ENCODE measurements around the gene ASB10.

ASB10 gene

GRCh38 chr7:151211155-151211772, 24.2 kb upstream of the ASB10 start:
- Histone ChIP-seq H3K27me3 (ENCODE audit: control insufficient read depth in 1 of 2, insufficient read depth in 2 of 2, low read length in 2 of 2) (peaks cover 0 to 3% of the 10 kb centered on the region in 2 donors), H3K9ac (ENCODE audit: low read depth in 1 of 2, low read length in 2 of 2) (no peak overlapping the region), H3K4me3 (ENCODE audit: low read depth in 1 of 2, low read length in 2 of 2) (no peak overlapping the region), H3K36me3 (ENCODE audit: control insufficient read depth in 1 of 2, insufficient read depth in 2 of 2, low read length in 2 of 2) (peaks cover 18 to 32% of the 10 kb centered on the region in 2 donors), H3K27ac (ENCODE audit: low read depth, low read length) (no peak overlapping the region), H3K4me1 (ENCODE audit: control insufficient read depth in 1 of 2, insufficient read depth in 2 of 2, low read length in 2 of 2) (no peaks in the 10 kb centered on the region), H3K9me3 (ENCODE audit: control insufficient read depth in 1 of 2, low read length in 2 of 2) (no peaks in the 10 kb centered on the region)

GRCh38 chr7:151210087-151210854, 23.2 kb upstream of the ASB10 start, which contains the start of gene H2BK1:
H2BK1 (minus strand) TSS chr7:151210488; CDS start chr7:151210318, 170 bp downstream.
- H3K4me3 ChIP-seq (ENCODE audit: low read depth in 1 of 2, low read length in 2 of 2), result no peak within 1 kb of the TSS
- H3K9me3 ChIP-seq (ENCODE audit: control insufficient read depth in 1 of 2, low read length in 2 of 2), result no peaks in the 10 kb centered on the region
- H3K27me3 ChIP-seq (ENCODE audit: control insufficient read depth in 1 of 2, insufficient read depth in 2 of 2, low read length in 2 of 2), result peaks cover 3 to 8% of the 10 kb centered on the region in 2 donors
- H3K36me3 ChIP-seq (ENCODE audit: control insufficient read depth in 1 of 2, insufficient read depth in 2 of 2, low read length in 2 of 2), result peaks cover 11 to 23% of the 10 kb centered on the region in 2 donors
- H3K27ac ChIP-seq (ENCODE audit: low read depth, low read length), result no peak within 1 kb of the TSS
- H3K4me1 ChIP-seq (ENCODE audit: control insufficient read depth in 1 of 2, insufficient read depth in 2 of 2, low read length in 2 of 2), result no peaks in the 10 kb centered on the region
- H3K9ac ChIP-seq (ENCODE audit: low read depth in 1 of 2, low read length in 2 of 2), result no peak within 1 kb of the TSS

GRCh38 chr7:151209588-151209987, 22.5 kb upstream of the ASB10 start:
- no peaks in the 10 kb centered on the region for H3K4me1 ChIP-seq (ENCODE audit: control insufficient read depth in 1 of 2, insufficient read depth in 2 of 2, low read length in 2 of 2)
- H3K9ac ChIP-seq (ENCODE audit: low read depth in 1 of 2, low read length in 2 of 2), result no peak overlapping the region
- peaks cover 8 to 12% of the 10 kb centered on the region in 2 donors for H3K27me3 ChIP-seq (ENCODE audit: control insufficient read depth in 1 of 2, insufficient read depth in 2 of 2, low read length in 2 of 2)
- H3K9me3 ChIP-seq (ENCODE audit: control insufficient read depth in 1 of 2, low read length in 2 of 2), result no peaks in the 10 kb centered on the region
- H3K27ac ChIP-seq (ENCODE audit: low read depth, low read length), result no peak overlapping the region
- no peak overlapping the region for H3K4me3 ChIP-seq (ENCODE audit: low read depth in 1 of 2, low read length in 2 of 2)
- peaks cover 11 to 17% of the 10 kb centered on the region in 2 donors for H3K36me3 ChIP-seq (ENCODE audit: control insufficient read depth in 1 of 2, insufficient read depth in 2 of 2, low read length in 2 of 2)

- Histone ChIP-seq H3K9ac (ENCODE audit: low read depth in 1 of 2, low read length in 2 of 2) (no peak overlapping the region), H3K9me3 (ENCODE audit: control insufficient read depth in 1 of 2, low read length in 2 of 2) (no peaks in the 10 kb centered on the region)
Measured at GRCh38 chr7:151208253-151208862, 21.3 kb upstream of the ASB10 start.

GRCh38 chr7:151207804-151208203, 20.8 kb upstream of the ASB10 start:
- H3K9me3 ChIP-seq (ENCODE audit: control insufficient read depth in 1 of 2, low read length in 2 of 2), result no peaks in the 10 kb centered on the region
- H3K36me3 ChIP-seq (ENCODE audit: control insufficient read depth in 1 of 2, insufficient read depth in 2 of 2, low read length in 2 of 2), result peaks cover 0 to under 1% of the 10 kb centered on the region in 2 donors
- H3K4me1 ChIP-seq (ENCODE audit: control insufficient read depth in 1 of 2, insufficient read depth in 2 of 2, low read length in 2 of 2), result no peaks in the 10 kb centered on the region
- H3K27ac ChIP-seq (ENCODE audit: low read depth, low read length), result no peak overlapping the region
- H3K9ac ChIP-seq (ENCODE audit: low read depth in 1 of 2, low read length in 2 of 2), result no peak overlapping the region
- no peak overlapping the region for H3K4me3 ChIP-seq (ENCODE audit: low read depth in 1 of 2, low read length in 2 of 2)
- peaks cover 9 to 12% of the 10 kb centered on the region in 2 donors for H3K27me3 ChIP-seq (ENCODE audit: control insufficient read depth in 1 of 2, insufficient read depth in 2 of 2, low read length in 2 of 2)

More at GRCh38 chr7:151208253-151208862, 21.3 kb upstream of the ASB10 start:
- H3K27me3 ChIP-seq (ENCODE audit: control insufficient read depth in 1 of 2, insufficient read depth in 2 of 2, low read length in 2 of 2), result peaks cover 9 to 12% of the 10 kb centered on the region in 2 donors
- H3K4me3 ChIP-seq (ENCODE audit: low read depth in 1 of 2, low read length in 2 of 2), result no peak overlapping the region
- H3K4me1 ChIP-seq (ENCODE audit: control insufficient read depth in 1 of 2, insufficient read depth in 2 of 2, low read length in 2 of 2), result no peaks in the 10 kb centered on the region
- peaks cover 0 to 6% of the 10 kb centered on the region in 2 donors for H3K36me3 ChIP-seq (ENCODE audit: control insufficient read depth in 1 of 2, insufficient read depth in 2 of 2, low read length in 2 of 2)
- no peak overlapping the region for H3K27ac ChIP-seq (ENCODE audit: low read depth, low read length)

- peaks cover 9 to 12% of the 10 kb centered on the region in 2 donors for H3K27me3 ChIP-seq (ENCODE audit: control insufficient read depth in 1 of 2, insufficient read depth in 2 of 2, low read length in 2 of 2)
- H3K9ac ChIP-seq (ENCODE audit: low read depth in 1 of 2, low read length in 2 of 2), result no peak overlapping the region
- no peak overlapping the region for H3K4me3 ChIP-seq (ENCODE audit: low read depth in 1 of 2, low read length in 2 of 2)
- no peaks in the 10 kb centered on the region for H3K9me3 ChIP-seq (ENCODE audit: control insufficient read depth in 1 of 2, low read length in 2 of 2)
- no peaks in the 10 kb centered on the region for H3K4me1 ChIP-seq (ENCODE audit: control insufficient read depth in 1 of 2, insufficient read depth in 2 of 2, low read length in 2 of 2)
- no peaks in the 10 kb centered on the region for H3K36me3 ChIP-seq (ENCODE audit: control insufficient read depth in 1 of 2, insufficient read depth in 2 of 2, low read length in 2 of 2)
- H3K27ac ChIP-seq (ENCODE audit: low read depth, low read length), result no peak overlapping the region
Measured at GRCh38 chr7:151207315-151207714, 20.3 kb upstream of the ASB10 start.

GRCh38 chr7:151206914-151207313, 19.9 kb upstream of the ASB10 start:
- H3K36me3 ChIP-seq (ENCODE audit: control insufficient read depth in 1 of 2, insufficient read depth in 2 of 2, low read length in 2 of 2), result no peaks in the 10 kb centered on the region
- H3K27ac ChIP-seq (ENCODE audit: low read depth, low read length), result no peak overlapping the region
- peaks cover 9 to 12% of the 10 kb centered on the region in 2 donors for H3K27me3 ChIP-seq (ENCODE audit: control insufficient read depth in 1 of 2, insufficient read depth in 2 of 2, low read length in 2 of 2)
- no peak overlapping the region for H3K9ac ChIP-seq (ENCODE audit: low read depth in 1 of 2, low read length in 2 of 2)
- H3K4me1 ChIP-seq (ENCODE audit: control insufficient read depth in 1 of 2, insufficient read depth in 2 of 2, low read length in 2 of 2), result no peaks in the 10 kb centered on the region
- no peaks in the 10 kb centered on the region for H3K9me3 ChIP-seq (ENCODE audit: control insufficient read depth in 1 of 2, low read length in 2 of 2)
- no peak overlapping the region for H3K4me3 ChIP-seq (ENCODE audit: low read depth in 1 of 2, low read length in 2 of 2)

- H3K9ac ChIP-seq (ENCODE audit: low read depth in 1 of 2, low read length in 2 of 2), result no peak overlapping the region
- H3K9me3 ChIP-seq (ENCODE audit: control insufficient read depth in 1 of 2, low read length in 2 of 2), result no peaks in the 10 kb centered on the region
- H3K27me3 ChIP-seq (ENCODE audit: control insufficient read depth in 1 of 2, insufficient read depth in 2 of 2, low read length in 2 of 2), result peaks cover 9 to 12% of the 10 kb centered on the region in 2 donors
- no peaks in the 10 kb centered on the region for H3K4me1 ChIP-seq (ENCODE audit: control insufficient read depth in 1 of 2, insufficient read depth in 2 of 2, low read length in 2 of 2)
- H3K36me3 ChIP-seq (ENCODE audit: control insufficient read depth in 1 of 2, insufficient read depth in 2 of 2, low read length in 2 of 2), result no peaks in the 10 kb centered on the region
- H3K4me3 ChIP-seq (ENCODE audit: low read depth in 1 of 2, low read length in 2 of 2), result no peak overlapping the region
- no peak overlapping the region for H3K27ac ChIP-seq (ENCODE audit: low read depth, low read length)
Measured at GRCh38 chr7:151205730-151206129, 18.7 kb upstream of the ASB10 start.

- no peaks in the 10 kb centered on the region for H3K9me3 ChIP-seq (ENCODE audit: control insufficient read depth in 1 of 2, low read length in 2 of 2)
- no peak overlapping the region for H3K4me3 ChIP-seq (ENCODE audit: low read depth in 1 of 2, low read length in 2 of 2)
- no peaks in the 10 kb centered on the region for H3K4me1 ChIP-seq (ENCODE audit: control insufficient read depth in 1 of 2, insufficient read depth in 2 of 2, low read length in 2 of 2)
- H3K36me3 ChIP-seq (ENCODE audit: control insufficient read depth in 1 of 2, insufficient read depth in 2 of 2, low read length in 2 of 2), result no peaks in the 10 kb centered on the region
- peaks cover 9 to 12% of the 10 kb centered on the region in 2 donors for H3K27me3 ChIP-seq (ENCODE audit: control insufficient read depth in 1 of 2, insufficient read depth in 2 of 2, low read length in 2 of 2)
- H3K27ac ChIP-seq (ENCODE audit: low read depth, low read length), result no peak overlapping the region
- no peak overlapping the region for H3K9ac ChIP-seq (ENCODE audit: low read depth in 1 of 2, low read length in 2 of 2)
Measured at GRCh38 chr7:151204383-151205032, 17.5 kb upstream of the ASB10 start.
